SK-N-SH (cell line): ENCODE results near the gene NEK7. TPM values are rescaled to one million over a fixed set of nuclear protein-coding genes. Genes with fewer than 3 reads are reported as not detected.

Experiments
- CTCF ChIA-PET: fragments of 300-600, 350-600 bp; formaldehyde crosslinking; extraction: SDS; loops from one replicate; lab custom pipeline; 2021; lab: Yijun Ruan, JAX
- POLR2A ChIA-PET: fragments of 350-600 bp; sonication (Branson Sonifier 250); formaldehyde crosslinking; extraction: SDS; loops from one replicate; lab custom pipeline; 2020; ENCODE audit warnings: antibody characterized with exemption, inconsistent platforms; lab: Yijun Ruan, JAX
- DNase-seq: peaks from one replicate; pipeline ENCODE4 v3.0.0; 2012
- H2AFZ ChIP-seq: fragments of 200-600 bp; sonication (generic); 2 replicates; pipeline ENCODE4 v1.8.1; 2016; ENCODE audit warnings: antibody characterized with exemption, mild to moderate bottlenecking, low read depth
- H3F3A ChIP-seq: fragments of 200-600 bp; sonication (generic); replicated peaks from 2 replicates; pipeline ENCODE3; 2016; ENCODE audit warnings: antibody characterized with exemption, mild to moderate bottlenecking; ENCODE audit not compliant: insufficient read depth
- H3K27ac ChIP-seq, 2 experiments: fragments of 200-500 bp in 1 of 2; fragments of 200-600 bp in 1 of 2; sonication (Bioruptor generic) in 1 of 2; sonication (generic), shearing (Covaris generic) in 1 of 2; 2 replicates each; pipeline versions ENCODE4 v1.5.1 to v1.6.1; 2014 to 2016; ENCODE audit warnings: low read depth in 2 of 2, inconsistent platforms in 1 of 2, low read length in 1 of 2, mild to moderate bottlenecking in 1 of 2, mixed read lengths in 1 of 2
- H3K27me3 ChIP-seq: fragments of 200-600 bp; sonication (generic), shearing (Covaris generic); 2 replicates; pipeline ENCODE4 v1.6.1; 2016; ENCODE audit warnings: mixed run types; ENCODE audit not compliant: insufficient read depth
- H3K36me3 ChIP-seq, 2 experiments: fragments of 200-500 bp in 1 of 2; fragments of 200-600 bp in 1 of 2; sonication (Bioruptor generic) in 1 of 2; sonication (generic) in 1 of 2; replicated peaks in 1 of 2; 2 replicates each; pipeline versions ENCODE3 to v1.5.1; 2014 to 2016; ENCODE audit warnings: low read length in 1 of 2, mild to moderate bottlenecking in 1 of 2; ENCODE audit not compliant: insufficient read depth in 2 of 2, control insufficient read depth in 1 of 2
- H3K4me1 ChIP-seq, 2 experiments: fragments of 200-500 bp in 1 of 2; fragments of 200-600 bp in 1 of 2; sonication (Bioruptor generic) in 1 of 2; sonication (generic), shearing (Covaris generic) in 1 of 2; 2 replicates each; pipeline versions ENCODE4 v1.5.1 to v1.6.1; 2014 to 2016; ENCODE audit warnings: low read depth in 1 of 2, low read length in 1 of 2, mixed run types in 1 of 2; ENCODE audit not compliant: insufficient read depth in 2 of 2, control insufficient read depth in 1 of 2
- H3K4me2 ChIP-seq: fragments of 200-600 bp; sonication (generic), shearing (Covaris generic); 2 replicates; pipeline ENCODE4 v1.6.1; 2017; ENCODE audit warnings: mixed run types
- H3K4me3 ChIP-seq, 2 experiments: fragments of 200-500 bp in 1 of 2; fragments of 200-600 bp in 1 of 2; sonication (Bioruptor generic) in 1 of 2; sonication (generic), shearing (Covaris generic) in 1 of 2; 2 replicates each; pipeline versions ENCODE4 v1.5.1 to v1.8.1; 2014 to 2016; ENCODE audit warnings: low read depth in 2 of 2, inconsistent platforms in 1 of 2, low read length in 1 of 2, mild to moderate bottlenecking in 1 of 2, mixed read lengths in 1 of 2, moderate library complexity in 1 of 2
- H3K79me2 ChIP-seq: fragments of 200-600 bp; sonication (generic); 2 replicates; pipeline ENCODE4 v1.8.1; 2017; ENCODE audit warnings: mild to moderate bottlenecking; ENCODE audit not compliant: insufficient read depth
- H3K9ac ChIP-seq: fragments of 200-600 bp; sonication (generic); 2 replicates; pipeline ENCODE4 v1.6.1; 2017; ENCODE audit warnings: mixed run types
- H3K9me2 ChIP-seq: fragments of 200-600 bp; sonication (generic); 2 replicates; pipeline ENCODE4 v1.6.1; 2017; ENCODE audit warnings: mixed run types
- H3K9me3 ChIP-seq: fragments of 200-600 bp; sonication (generic); 2 replicates; pipeline ENCODE4 v1.6.1; 2017; ENCODE audit warnings: mixed run types, mild to moderate bottlenecking, moderate library complexity
- H4K20me1 ChIP-seq: fragments of 200-600 bp; sonication (generic); 2 replicates; pipeline ENCODE4 v1.6.1; 2017; ENCODE audit warnings: mild to moderate bottlenecking, mixed run types; ENCODE audit not compliant: insufficient read depth
- CHD2 ChIP-seq: fragments of 150-350 bp; IDR thresholded peaks from 2 replicates; pipeline ENCODE4 v1.6.1; 2018; ENCODE audit warnings: low read length; ENCODE audit not compliant: partially characterized antibody
- ELF1 ChIP-seq: IDR thresholded peaks from 2 replicates; pipeline ENCODE4 v1.4.0; 2012
- FOSL2 ChIP-seq: IDR thresholded peaks from 2 replicates; pipeline ENCODE4 v1.4.0; 2012; ENCODE audit warnings: low read depth, mild to moderate bottlenecking, moderate library complexity, borderline replicate concordance
- FOXJ3 ChIP-seq: sonication (generic); formaldehyde crosslinking; IDR thresholded peaks from 2 replicates; pipeline ENCODE4 v1.5.1; 2020; ENCODE audit warnings: mild to moderate bottlenecking, missing genetic modification reagents
- FOXM1 ChIP-seq: IDR thresholded peaks from 2 replicates; pipeline ENCODE4 v1.4.0; 2012; ENCODE audit warnings: low read depth, mild to moderate bottlenecking
- GABPA ChIP-seq: IDR thresholded peaks from 2 replicates; pipeline ENCODE4 v1.4.0; 2012; ENCODE audit warnings: low read depth, mild to moderate bottlenecking
- GATA2 ChIP-seq: sonication (generic); formaldehyde crosslinking; IDR thresholded peaks from 2 replicates; pipeline ENCODE4 v1.5.0; 2020; ENCODE audit warnings: mild to moderate bottlenecking, missing genetic modification reagents
- MAX ChIP-seq: IDR thresholded peaks from 2 replicates; pipeline ENCODE4 v1.4.0; 2012; ENCODE audit warnings: low read depth
- MXI1 ChIP-seq: IDR thresholded peaks from 2 replicates; pipeline ENCODE4 v1.6.1; 2012; ENCODE audit warnings: mild to moderate bottlenecking, low read depth, low read length, improper control_type of control experiment
- NRF1 ChIP-seq: IDR thresholded peaks from 2 replicates; pipeline ENCODE4 v1.6.1; 2012; ENCODE audit warnings: low read depth, mild to moderate bottlenecking, low read length
- PBX3 ChIP-seq: IDR thresholded peaks from 2 replicates; pipeline ENCODE4; 2012
- POLR2AphosphoS5 ChIP-seq: IDR thresholded peaks from 2 replicates; pipeline ENCODE4 v1.6.1; 2012; ENCODE audit warnings: low read depth, low read length
- REST ChIP-seq: IDR thresholded peaks from 2 replicates; pipeline ENCODE4 v1.6.1; 2012; ENCODE audit warnings: mild to moderate bottlenecking, low read depth, low read length, moderate library complexity
- RXRA ChIP-seq: IDR thresholded peaks from 2 replicates; pipeline ENCODE4 v1.4.0; 2012; ENCODE audit warnings: low read depth, mild to moderate bottlenecking, borderline replicate concordance
- SMC3 ChIP-seq: IDR thresholded peaks from 2 replicates; pipeline ENCODE4 v1.6.1; 2012; ENCODE audit warnings: low read depth, low read length, improper control_type of control experiment
- TCF12 ChIP-seq: IDR thresholded peaks from 2 replicates; pipeline ENCODE4 v1.4.0; 2012
- TEAD4 ChIP-seq: IDR thresholded peaks from 2 replicates; pipeline ENCODE4 v1.4.0; 2012; ENCODE audit warnings: mild to moderate bottlenecking, borderline replicate concordance; ENCODE audit not compliant: insufficient read depth
- USF1 ChIP-seq: IDR thresholded peaks from 2 replicates; pipeline ENCODE4 v1.4.0; 2012; ENCODE audit warnings: low read depth, borderline replicate concordance
- USF2 ChIP-seq: fragments of 150-350 bp; IDR thresholded peaks from 2 replicates; pipeline ENCODE4 v1.6.1; 2017; ENCODE audit warnings: antibody characterized with exemption, low read length, low read depth, borderline replicate concordance
- YY1 ChIP-seq: IDR thresholded peaks from 2 replicates; pipeline ENCODE4 v1.4.0; 2012; ENCODE audit warnings: low read depth, mild to moderate bottlenecking
- WGBS: methylation state at CpG from one replicate; pipeline ENCODE4 v1.1.6; 2017; ENCODE audit warnings: low lambda C conversion rate; 5-methylcytosine and 5-hydroxymethylcytosine counted together
- polyA plus RNA-seq, 3 experiments: library from polyadenylated mRNA; depleted of rRNA; stranded (reverse); fragments of >200 nt; gene quantifications; 2 replicates each; pipeline ENCODE4 v1.2.3, GENCODE V29; 2012

NEK7 gene
- polyA plus RNA-seq, 1 of the 3 experiments (the other 2 are of a cell fraction), result 85.8 TPM

- peaks cover 0 to 19% of the 10 kb centered on the region in 2 experiments for H3K36me3 ChIP-seq
- H3K4me2 ChIP-seq, result peak overlapping the region; percentile 34; the same call in 1 of the 2 replicates
- no peak for DNase-seq
- H2AFZ ChIP-seq, result no peak overlapping the region
- no peaks in the 10 kb centered on the region for H3K9me2 ChIP-seq
- H3K27ac ChIP-seq, result peak overlapping the region; percentile 53 to 58; a peak in 3 of 4 replicates
- H3K79me2 ChIP-seq, result peaks cover 100% of the 10 kb centered on the region
- POLR2A ChIA-PET, result no interaction called here
- no peaks in the 10 kb centered on the region for H3K27me3 ChIP-seq
- H3F3A ChIP-seq, result peaks cover 35% of the 10 kb centered on the region
- no peak for TF ChIP-seq USF1
- TF ChIP-seq TCF12, result no peak
- no peak for TF ChIP-seq GABPA
- no peak for TF ChIP-seq TEAD4
- TF ChIP-seq NRF1, result no peak
- TF ChIP-seq CHD2, result no peak
- no peak for TF ChIP-seq GATA2 (CRISPR knock-in tag)
- TF ChIP-seq RXRA, result no peak
- no peak for TF ChIP-seq FOXJ3 (CRISPR knock-in tag)
- TF ChIP-seq REST, result no peak
- TF ChIP-seq FOXM1, result no peak
- no peak for TF ChIP-seq USF2
- TF ChIP-seq MAX, result no peak
- TF ChIP-seq YY1, result no peak
- no peak for TF ChIP-seq ELF1
- no peak for TF ChIP-seq MXI1
- no peak for TF ChIP-seq SMC3
- no peak for TF ChIP-seq FOSL2
- TF ChIP-seq POLR2AphosphoS5, result no peak
- TF ChIP-seq PBX3, result no peak; the same call in 1 of the 2 replicates
- CTCF ChIA-PET, result no interaction called here
- H4K20me1 ChIP-seq, result peaks cover 99% of the 10 kb centered on the region
- 89% methylated on average over 2 of the region's 2 CpGs for WGBS
- H3K9ac ChIP-seq, result no peak overlapping the region
- H3K4me1 ChIP-seq, result peaks cover 33 to 38% of the 10 kb centered on the region in 2 experiments; a peak in 3 of 4 replicates
- H3K9me3 ChIP-seq, result no peaks in the 10 kb centered on the region
- H3K4me3 ChIP-seq, result no peak overlapping the region
Observed at GRCh38 chr1:198166900-198167299, 10.1 kb downstream of the NEK7 start.
